ENCODE data around the gene PTGES. TPM values are rescaled to one million over a fixed set of nuclear protein-coding genes. Genes with fewer than 3 reads are reported as not detected.

The PTGES gene
- total RNA-seq, 2 experiments from 2014 or later: 0.25 to 0.38 TPM

GRCh38 chr9:129731477-129732085 lies 21.3 kb downstream of the PTGES start:
- Mint-ChIP-seq H3K4me3 (no peak overlapping the region), H3K9me3 (no peaks in the 10 kb centered on the region), H3K27me3 (peaks cover 7% of the 10 kb centered on the region), H3K27ac (no peak overlapping the region), H3K4me1 (ENCODE audit: low read depth) (peaks cover 3% of the 10 kb centered on the region), H3K36me3 (ENCODE audit: low read depth) (no peaks in the 10 kb centered on the region)
- no peak overlapping the region for H3K4me3 ChIP-seq (ENCODE audit: low read length)
- CTCF ChIA-PET: no interaction called here
- DNase-seq (no peak), ATAC-seq (ENCODE audit: poor library complexity) (no peak)
- intact Hi-C loops (cut with DNase I, micrococcal nuclease): no loop called here
- peaks cover 3% of the 10 kb centered on the region for H3K4me1 ChIP-seq (ENCODE audit: insufficient read depth, low read length)
- TF ChIP-seq CTCF (IDR thresholded peaks at IDR 0.05): no peak
- no peaks in the 10 kb centered on the region for H3K36me3 ChIP-seq (ENCODE audit: insufficient read depth, low read length)
- H3K27ac ChIP-seq (ENCODE audit: low read depth in 1 of 2, low read length in 2 of 2): no peak overlapping the region
- POLR2A ChIA-PET: no interaction called here
- peaks cover 0 to 4% of the 10 kb centered on the region in 2 experiments for H3K27me3 ChIP-seq (ENCODE audit: control insufficient read depth in 1 of 2, insufficient read depth in 2 of 2, low read length in 2 of 2)
- no peaks in the 10 kb centered on the region for H3K9me3 ChIP-seq (ENCODE audit: control insufficient read depth in 1 of 2, insufficient read depth in 1 of 2, low read length in 2 of 2)

GRCh38 chr9:129728744-129729143 lies 24.1 kb downstream of the PTGES start:
- POLR2A ChIA-PET: no interaction called here

GRCh38 chr9:129726322-129727160 lies 26.3 kb downstream of the PTGES start:
- Histone ChIP-seq H3K27ac (ENCODE audit: low read depth in 1 of 2, low read length in 2 of 2) (no peak overlapping the region), H3K36me3 (ENCODE audit: insufficient read depth, low read length) (no peaks in the 10 kb centered on the region), H3K27me3 (ENCODE audit: control insufficient read depth in 1 of 2, insufficient read depth in 2 of 2, low read length in 2 of 2) (peaks cover 0 to 7% of the 10 kb centered on the region in 2 experiments), H3K4me1 (ENCODE audit: insufficient read depth, low read length) (peaks cover 7% of the 10 kb centered on the region), H3K4me3 (ENCODE audit: low read length) (no peak overlapping the region), H3K9me3 (ENCODE audit: control insufficient read depth in 1 of 2, insufficient read depth in 1 of 2, low read length in 2 of 2) (no peaks in the 10 kb centered on the region)
- ChIA-PET POLR2A (interaction anchor here (1.0 to 1.3 kb wide), 2 partner anchors 11 to 402 kb away, joined by 3 to 7 read pairs; no protein-coding TSS in a partner anchor), CTCF (interaction anchor here (0.6 to 2.7 kb wide), 20 partner anchors 9 to 605 kb away, joined by 3 to 24 read pairs (median 4); no protein-coding TSS in a partner anchor)
- H3K36me3 Mint-ChIP-seq (ENCODE audit: low read depth): no peaks in the 10 kb centered on the region
- DNase-seq (peak; percentile 31 to 77 (median 48)), ATAC-seq (ENCODE audit: poor library complexity) (peak; percentile 94)
- peaks cover 4% of the 10 kb centered on the region for H3K4me1 Mint-ChIP-seq (ENCODE audit: low read depth)
- intact Hi-C loops (cut with DNase I, micrococcal nuclease): loop anchor here in 1 of 2 experiments (1.0 kb wide), 1 partner anchor 57 kb away; no protein-coding TSS in a partner anchor
- H3K4me3 Mint-ChIP-seq: no peak overlapping the region
- peaks cover 8% of the 10 kb centered on the region for H3K27me3 Mint-ChIP-seq
- H3K27ac Mint-ChIP-seq: no peak overlapping the region
- H3K9me3 Mint-ChIP-seq: no peaks in the 10 kb centered on the region
- peak; percentile 76 for TF ChIP-seq CTCF (IDR thresholded peaks at IDR 0.05)

More at GRCh38 chr9:129728744-129729143, 24.1 kb downstream of the PTGES start:
- Mint-ChIP-seq H3K36me3 (ENCODE audit: low read depth) (no peaks in the 10 kb centered on the region), H3K9me3 (no peaks in the 10 kb centered on the region), H3K27ac (no peak overlapping the region), H3K27me3 (peaks cover 8% of the 10 kb centered on the region), H3K4me1 (ENCODE audit: low read depth) (peaks cover 4% of the 10 kb centered on the region), H3K4me3 (no peak overlapping the region)
- Histone ChIP-seq H3K36me3 (ENCODE audit: insufficient read depth, low read length) (no peaks in the 10 kb centered on the region), H3K4me3 (ENCODE audit: low read length) (no peak overlapping the region), H3K27ac (ENCODE audit: low read depth in 1 of 2, low read length in 2 of 2) (no peak overlapping the region), H3K4me1 (ENCODE audit: insufficient read depth, low read length) (peaks cover 7% of the 10 kb centered on the region), H3K27me3 (ENCODE audit: control insufficient read depth in 1 of 2, insufficient read depth in 2 of 2, low read length in 2 of 2) (peaks cover 0 to 3% of the 10 kb centered on the region in 2 experiments), H3K9me3 (ENCODE audit: control insufficient read depth in 1 of 2, insufficient read depth in 1 of 2, low read length in 2 of 2) (no peaks in the 10 kb centered on the region)
- no peak for DNase-seq
- CTCF ChIA-PET: no interaction called here
- intact Hi-C loops (cut with DNase I, micrococcal nuclease): no loop called here
- no peak for TF ChIP-seq CTCF (IDR thresholded peaks at IDR 0.05)
- ATAC-seq (ENCODE audit: poor library complexity): no peak

Measured in CD4-positive, alpha-beta T cell (primary cell).